WERI-Rb-1 (cell line): ENCODE measurements around the gene SDSL.

Experiments
- DNase-seq: peaks from one replicate; pipeline ENCODE4 v3.0.0-alpha.2; 2020
- H3K27ac ChIP-seq: fragments of 250-450 bp; sonication (Bioruptor Pico); 2 replicates; pipeline ENCODE4 v1.5.1; 2020; ENCODE audit warnings: mild to moderate bottlenecking, moderate library complexity
- H3K27me3 ChIP-seq: fragments of 250-450 bp; sonication (Bioruptor Pico); 2 replicates; pipeline ENCODE4 v1.5.1; 2021; ENCODE audit warnings: mild to moderate bottlenecking, low read depth, moderate library complexity; ENCODE audit not compliant: insufficient read depth, severe bottlenecking
- H3K36me3 ChIP-seq: fragments of 250-450 bp; sonication (Bioruptor Pico); 2 replicates; pipeline ENCODE4 v1.5.1; 2020; ENCODE audit warnings: mild to moderate bottlenecking, moderate library complexity
- H3K4me3 ChIP-seq: 2 replicates; pipeline ENCODE4 v1.5.1; 2011; ENCODE audit warnings: low read depth, mild to moderate bottlenecking, control low read depth, low read length
- H3K9me3 ChIP-seq: fragments of 250-450 bp; sonication (Bioruptor Pico); 2 replicates; pipeline ENCODE4 v1.5.1; 2021; ENCODE audit warnings: mild to moderate bottlenecking, moderate library complexity; ENCODE audit not compliant: severe bottlenecking
- TF ChIP-seq, protein P1 (sequence below): IDR thresholded peaks from 2 replicates; pipeline ENCODE4 v1.5.1; 2011; ENCODE audit warnings: low read depth, mild to moderate bottlenecking, control low read depth, inconsistent platforms, low read length

Gene SDSL

DNA sequence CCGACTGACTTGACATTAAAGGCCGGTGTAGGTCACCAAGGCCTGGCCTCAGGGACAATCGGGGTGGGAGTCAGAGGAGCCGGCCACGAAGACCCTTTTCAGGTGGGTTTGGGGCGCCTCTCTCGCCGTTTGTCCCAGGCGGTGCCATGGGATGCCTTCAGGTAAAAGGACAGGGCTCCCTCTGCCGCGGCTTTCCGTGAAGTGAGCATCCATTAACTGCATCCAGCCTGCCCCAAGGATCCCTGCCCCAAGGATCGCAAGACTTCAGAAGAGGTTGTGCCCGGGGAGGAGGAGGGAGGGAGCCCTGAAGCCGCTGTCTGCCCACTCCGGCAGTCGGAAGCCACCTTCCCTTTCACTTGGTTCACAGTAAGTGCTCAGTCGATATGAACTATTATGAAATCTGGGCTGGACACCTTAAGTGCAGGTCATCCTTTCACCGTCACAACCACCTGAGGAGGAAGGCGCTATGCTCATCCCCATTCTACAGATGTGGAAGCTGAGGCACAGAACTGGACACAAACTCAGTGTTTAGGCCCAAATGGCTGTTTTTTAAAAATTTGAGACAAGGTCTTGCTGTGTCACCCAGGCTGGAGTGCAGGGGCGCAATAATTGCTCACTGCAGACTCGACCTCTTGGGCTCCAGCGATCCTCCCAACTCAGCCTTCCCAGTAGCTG is 19.5 kb upstream of the SDSL start:
- TF ChIP-seq, protein P1, sequence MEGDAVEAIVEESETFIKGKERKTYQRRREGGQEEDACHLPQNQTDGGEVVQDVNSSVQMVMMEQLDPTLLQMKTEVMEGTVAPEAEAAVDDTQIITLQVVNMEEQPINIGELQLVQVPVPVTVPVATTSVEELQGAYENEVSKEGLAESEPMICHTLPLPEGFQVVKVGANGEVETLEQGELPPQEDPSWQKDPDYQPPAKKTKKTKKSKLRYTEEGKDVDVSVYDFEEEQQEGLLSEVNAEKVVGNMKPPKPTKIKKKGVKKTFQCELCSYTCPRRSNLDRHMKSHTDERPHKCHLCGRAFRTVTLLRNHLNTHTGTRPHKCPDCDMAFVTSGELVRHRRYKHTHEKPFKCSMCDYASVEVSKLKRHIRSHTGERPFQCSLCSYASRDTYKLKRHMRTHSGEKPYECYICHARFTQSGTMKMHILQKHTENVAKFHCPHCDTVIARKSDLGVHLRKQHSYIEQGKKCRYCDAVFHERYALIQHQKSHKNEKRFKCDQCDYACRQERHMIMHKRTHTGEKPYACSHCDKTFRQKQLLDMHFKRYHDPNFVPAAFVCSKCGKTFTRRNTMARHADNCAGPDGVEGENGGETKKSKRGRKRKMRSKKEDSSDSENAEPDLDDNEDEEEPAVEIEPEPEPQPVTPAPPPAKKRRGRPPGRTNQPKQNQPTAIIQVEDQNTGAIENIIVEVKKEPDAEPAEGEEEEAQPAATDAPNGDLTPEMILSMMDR, result no peak
- no peak for DNase-seq

DNA sequence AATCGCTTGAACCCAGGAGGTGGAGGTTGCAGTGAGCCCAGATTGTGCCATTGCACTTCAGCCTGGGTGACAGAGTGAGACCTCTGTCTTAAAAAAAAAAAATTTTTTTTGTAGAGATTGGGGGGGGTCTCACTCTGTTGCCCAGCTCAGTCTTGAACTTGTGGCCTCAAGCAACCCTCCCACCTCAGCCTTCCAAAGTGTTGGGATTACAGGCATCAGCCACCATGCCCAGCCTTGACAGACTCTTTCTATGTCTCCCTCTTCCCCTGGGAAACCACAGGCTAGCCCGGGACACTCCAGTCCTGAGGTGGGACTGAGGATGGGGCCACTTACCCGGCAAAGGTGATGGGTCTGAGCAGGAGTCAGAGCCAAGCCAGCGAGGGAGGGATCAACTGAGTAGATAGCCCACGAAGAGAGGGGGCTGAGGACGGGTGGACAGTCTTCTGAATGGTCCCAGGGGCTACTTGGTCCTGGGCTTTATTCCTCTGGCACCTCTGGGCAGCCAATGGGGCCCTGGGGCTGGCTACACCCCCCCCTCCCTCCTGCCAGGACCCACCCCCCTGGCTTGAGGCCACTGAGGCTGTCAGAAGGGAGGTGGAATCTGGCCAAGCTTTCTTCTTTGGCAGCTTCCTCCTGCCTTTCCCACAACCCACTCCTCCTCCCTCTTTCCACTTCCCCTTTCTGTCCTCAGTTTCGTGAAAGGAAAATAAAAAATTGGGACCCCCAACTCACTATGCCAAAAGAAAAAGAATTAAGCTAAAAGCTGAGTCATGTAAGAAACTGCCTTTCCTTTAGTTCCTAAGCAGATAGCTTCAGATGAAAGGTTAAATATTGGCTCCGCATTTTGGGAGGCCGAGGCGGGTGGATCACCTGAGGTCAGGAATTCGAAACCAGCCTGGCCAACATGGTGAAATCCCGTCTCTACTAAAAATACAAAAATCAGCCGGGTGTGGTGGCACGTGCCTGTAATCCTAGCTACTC is 18.5 kb upstream of the SDSL start, which contains the start of gene SDS:
Gene SDS (minus strand): TSS at position 453 of the 981 bp plus-strand sequence. CDS start 4,179 bp downstream, outside the sequence.
- no peak within 1 kb of the TSS for H3K4me3 ChIP-seq
- H3K9me3 ChIP-seq, result no peaks in the 10 kb centered on the region
- no peaks in the 10 kb centered on the region for H3K27me3 ChIP-seq
- DNase-seq, result no peak
- H3K36me3 ChIP-seq, result no peaks in the 10 kb centered on the region
- H3K27ac ChIP-seq, result no peak within 1 kb of the TSS
- TF ChIP-seq, protein P1, result no peak

More for the DNA sequence above, 19.5 kb upstream of the SDSL start:
- H3K9me3 ChIP-seq, result no peaks in the 10 kb centered on the region
- H3K27me3 ChIP-seq, result no peaks in the 10 kb centered on the region
- no peaks in the 10 kb centered on the region for H3K36me3 ChIP-seq
- no peak overlapping the region for H3K27ac ChIP-seq
- H3K4me3 ChIP-seq, result no peak overlapping the region

DNA sequence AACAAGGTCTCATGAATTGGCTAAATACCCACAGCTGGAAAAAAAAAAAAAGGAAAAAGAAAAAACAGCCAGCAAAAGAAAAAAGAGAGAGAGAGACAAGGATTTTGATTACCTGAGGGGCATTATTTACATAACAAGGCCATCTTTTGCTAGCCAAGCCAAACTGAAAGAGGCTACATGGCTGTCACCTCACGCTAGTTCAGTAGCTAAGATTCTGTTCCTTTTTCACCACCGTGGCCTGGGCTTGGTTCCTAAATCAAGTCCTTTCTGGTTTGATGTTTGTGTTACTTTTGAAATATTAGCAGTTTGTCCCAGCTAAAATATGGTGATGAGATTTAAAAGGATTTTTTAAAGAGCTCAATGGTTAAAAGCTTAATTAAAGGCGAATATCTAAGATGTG is 16.5 kb upstream of the SDSL start:
- DNase-seq, result no peak
- Histone ChIP-seq H3K9me3 (no peaks in the 10 kb centered on the region), H3K4me3 (no peak overlapping the region), H3K36me3 (no peaks in the 10 kb centered on the region), H3K27ac (no peak overlapping the region), H3K27me3 (no peaks in the 10 kb centered on the region)
- TF ChIP-seq, protein P1, result no peak

DNA sequence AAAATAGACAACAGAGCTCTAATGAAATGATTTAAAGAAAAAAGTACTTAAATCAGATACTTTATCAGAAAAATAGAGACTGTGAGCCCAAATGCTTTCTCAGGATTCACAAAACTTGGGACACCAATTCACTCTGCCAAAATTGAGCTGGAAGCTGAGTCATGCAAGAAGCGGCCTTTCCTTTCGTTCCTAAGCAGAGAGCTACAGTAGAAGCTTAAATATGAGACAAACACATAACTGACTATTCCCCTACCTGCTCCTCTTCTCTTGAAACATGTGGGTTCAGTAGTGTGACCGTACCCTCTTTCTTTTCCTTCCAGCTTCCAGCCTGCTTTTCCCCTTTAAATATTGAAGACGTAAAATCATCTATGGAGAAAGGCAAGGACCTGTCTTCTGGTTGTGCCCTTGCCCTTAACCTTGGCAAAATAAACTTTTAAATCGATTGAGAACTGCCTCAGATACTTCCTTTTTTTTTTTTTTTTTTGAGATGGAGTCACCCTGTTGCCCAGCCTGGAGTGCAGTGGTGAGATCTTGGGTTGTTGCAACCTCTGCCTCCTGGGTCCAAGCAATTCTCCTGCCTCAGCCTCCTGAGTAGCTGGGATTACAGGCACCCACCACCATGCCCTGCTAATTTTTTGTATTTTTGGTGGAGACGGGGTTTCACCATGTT is 14.1 kb upstream of the SDSL start:
- Histone ChIP-seq H3K27me3 (no peaks in the 10 kb centered on the region), H3K4me3 (no peak overlapping the region), H3K27ac (no peak overlapping the region), H3K36me3 (no peaks in the 10 kb centered on the region), H3K9me3 (no peaks in the 10 kb centered on the region)
- DNase-seq, result no peak
- TF ChIP-seq, protein P1, result no peak

DNA sequence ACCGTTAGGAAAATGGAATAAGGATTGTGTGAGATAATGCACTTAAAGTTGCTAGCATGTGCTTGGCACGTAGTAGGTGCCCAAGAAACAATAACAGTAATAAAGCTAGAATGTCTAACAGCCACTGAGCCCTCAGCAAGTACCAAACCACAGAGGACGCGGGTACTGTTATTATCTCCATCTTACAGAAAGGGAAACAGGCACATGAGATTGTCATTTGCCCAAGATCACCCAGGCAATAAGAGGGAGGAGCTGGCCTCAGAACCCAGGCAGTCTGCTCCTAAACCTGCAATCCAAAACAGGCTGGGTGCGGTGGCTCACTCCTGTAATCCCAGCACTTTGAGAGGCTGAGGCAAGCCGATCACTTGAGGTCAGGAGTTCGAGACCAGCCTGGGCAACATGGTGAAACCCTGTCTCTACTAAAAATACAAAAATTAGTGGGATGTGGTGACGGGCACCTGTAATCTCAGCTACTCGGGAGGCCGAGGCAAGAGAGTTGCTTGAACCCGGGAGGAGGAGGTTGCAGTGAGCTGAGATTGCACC is 13.4 kb upstream of the SDSL start:
- Histone ChIP-seq H3K27ac (no peak overlapping the region), H3K9me3 (no peaks in the 10 kb centered on the region), H3K27me3 (no peaks in the 10 kb centered on the region), H3K36me3 (no peaks in the 10 kb centered on the region), H3K4me3 (no peak overlapping the region)
- DNase-seq, result no peak
- TF ChIP-seq, protein P1, result no peak
